ENCODE data around the gene LCN10.
A peak's percentile ranks its signal among the peaks of the same experiment; 100 is the strongest.
"Not testable (repeated sequence)": the region's sequence is repeated elsewhere in the genome, so short reads cannot be mapped to it uniquely, and the experiment has no call there.

The LCN10 gene

GRCh38 chr9:136742591-136743391 lies at the start of gene LCN10:
Gene LCN10, minus strand, starts transcription at chr9:136742940. Its CDS starts 37 bp downstream, at chr9:136742903.
- Mint-ChIP-seq H3K4me1 (peaks cover 54% of the 10 kb centered on the region), H3K9me3 (no peaks in the 10 kb centered on the region), H3K27ac (peak within 1 kb of the TSS; percentile 86), H3K36me3 (peaks cover 18% of the 10 kb centered on the region), H3K27me3 (no peaks in the 10 kb centered on the region), H3K4me3 (peak within 1 kb of the TSS; percentile 84)
- no peak for ATAC-seq

DNA sequence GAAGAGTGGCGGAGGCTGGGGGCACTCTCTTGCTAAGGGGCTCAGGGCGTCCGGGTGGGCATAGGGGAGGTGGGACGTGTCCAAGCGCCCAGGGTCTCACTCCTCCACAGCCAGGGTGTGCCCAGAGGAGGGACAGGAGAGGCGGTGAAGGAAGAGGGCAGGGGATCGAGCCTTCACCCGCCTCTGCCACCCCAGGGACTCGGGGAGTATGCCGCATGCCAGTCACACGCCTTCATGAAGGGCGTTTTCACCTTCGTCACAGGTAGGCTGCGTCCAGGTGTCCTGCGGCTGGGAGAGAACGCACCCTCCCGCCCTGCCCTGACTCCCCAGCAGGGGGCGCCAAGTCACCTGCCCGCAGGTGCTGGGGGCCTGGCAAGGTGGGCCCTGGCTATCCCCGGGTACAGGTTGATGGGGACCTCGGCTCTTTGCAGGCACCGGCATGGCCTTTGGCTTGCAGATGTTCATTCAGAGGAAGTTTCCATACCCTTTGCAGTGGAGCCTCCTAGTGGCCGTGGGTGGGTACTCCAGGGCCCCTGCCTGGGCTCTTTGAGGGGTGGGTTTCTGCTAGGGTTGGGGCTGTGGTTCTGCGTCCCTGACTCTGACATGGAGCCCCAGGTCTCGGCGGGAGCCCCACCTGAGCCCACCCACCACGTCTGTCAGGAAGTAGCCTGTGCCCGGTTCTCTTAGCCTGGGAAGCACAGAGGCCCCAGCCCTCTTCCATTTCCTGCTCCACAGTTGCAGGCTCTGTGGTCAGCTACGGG lies 49.0 kb upstream of the LCN10 start:
- peak; percentile 26 for ATAC-seq
- peak overlapping the region; percentile 91 for H3K4me3 Mint-ChIP-seq
- H3K27ac Mint-ChIP-seq, result peak overlapping the region; percentile 92
- peaks cover 36% of the 10 kb centered on the region for H3K4me1 Mint-ChIP-seq
- no peaks in the 10 kb centered on the region for H3K9me3 Mint-ChIP-seq
- peaks cover 15% of the 10 kb centered on the region for H3K27me3 Mint-ChIP-seq
- H3K36me3 Mint-ChIP-seq, result no peaks in the 10 kb centered on the region

- peaks cover 28% of the 10 kb centered on the region for H3K4me1 Mint-ChIP-seq
- peak within 1 kb of the TSS; percentile 91 for H3K4me3 Mint-ChIP-seq
- H3K27ac Mint-ChIP-seq, result peak within 1 kb of the TSS; percentile 92
- peaks cover 18% of the 10 kb centered on the region for H3K27me3 Mint-ChIP-seq
- ATAC-seq, result peak; percentile 96
- no peaks in the 10 kb centered on the region for H3K9me3 Mint-ChIP-seq
- no peaks in the 10 kb centered on the region for H3K36me3 Mint-ChIP-seq
Observed at GRCh38 chr9:136790640-136791515, 48.1 kb upstream of the LCN10 start, which contains the start of gene TMEM141. Gene TMEM141, plus strand, starts transcription at chr9:136791344. Its CDS starts 27 bp downstream, at chr9:136791371.

DNA sequence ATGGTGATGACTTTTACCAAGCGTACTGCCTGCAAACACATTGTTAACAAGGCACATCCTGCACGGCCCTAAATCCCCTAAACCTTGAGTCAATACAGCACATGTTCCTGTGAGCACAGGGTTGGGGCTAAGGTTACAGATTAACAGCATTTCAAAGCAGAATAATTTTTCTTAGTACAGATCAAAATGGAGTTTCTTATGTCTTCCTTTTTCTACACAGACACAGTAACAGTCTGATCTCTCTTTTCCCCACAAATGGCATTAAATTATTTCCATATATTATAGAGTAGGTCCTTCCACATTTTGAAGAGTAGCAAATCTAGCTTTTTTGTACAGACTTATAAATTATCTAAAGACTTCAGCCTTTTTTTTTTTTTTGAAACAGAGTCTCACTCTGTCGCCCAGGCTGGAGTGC lies 46.8 kb upstream of the LCN10 start:
- H3K9me3 Mint-ChIP-seq, result no peaks in the 10 kb centered on the region
- peaks cover 18% of the 10 kb centered on the region for H3K27me3 Mint-ChIP-seq
- H3K27ac Mint-ChIP-seq, result no peak overlapping the region
- peaks cover 34% of the 10 kb centered on the region for H3K4me1 Mint-ChIP-seq
- no peak for ATAC-seq
- H3K36me3 Mint-ChIP-seq, result no peaks in the 10 kb centered on the region
- H3K4me3 Mint-ChIP-seq, result no peak overlapping the region

- H3K27ac Mint-ChIP-seq, H3K9me3 Mint-ChIP-seq, H3K4me3 Mint-ChIP-seq, H3K36me3 Mint-ChIP-seq, ATAC-seq: not testable (repeated sequence)
- peaks cover 41% of the 10 kb centered on the region for H3K4me1 Mint-ChIP-seq
- peaks cover 18% of the 10 kb centered on the region for H3K27me3 Mint-ChIP-seq
Observed at GRCh38 chr9:136788644-136789522, 46.1 kb upstream of the LCN10 start.

GRCh38 chr9:136787690-136788400 lies 45.1 kb upstream of the LCN10 start:
- no peak overlapping the region for H3K4me3 Mint-ChIP-seq
- H3K4me1 Mint-ChIP-seq, result peaks cover 43% of the 10 kb centered on the region
- no peaks in the 10 kb centered on the region for H3K36me3 Mint-ChIP-seq
- H3K27me3 Mint-ChIP-seq, result peaks cover 18% of the 10 kb centered on the region
- no peak for ATAC-seq
- no peaks in the 10 kb centered on the region for H3K9me3 Mint-ChIP-seq
- H3K27ac Mint-ChIP-seq, result no peak overlapping the region

DNA sequence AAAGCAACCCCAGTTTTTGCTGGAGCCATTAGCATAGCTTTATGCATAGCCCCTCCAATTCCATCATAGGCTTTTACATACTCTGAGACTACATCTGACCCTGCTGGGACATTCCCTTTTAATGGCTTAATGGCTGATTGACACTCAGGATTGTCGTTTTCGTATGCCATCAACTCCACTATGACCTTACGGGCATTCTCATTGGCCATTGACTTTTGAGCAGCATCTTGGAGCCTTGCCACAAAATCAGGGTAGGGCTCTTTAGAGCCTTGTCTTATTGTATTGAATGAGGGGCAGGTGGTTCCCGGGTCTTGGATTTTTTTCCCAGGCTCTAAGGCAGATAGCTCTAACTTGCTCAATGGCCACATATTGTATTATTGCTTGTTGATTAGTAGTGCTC lies 44.2 kb upstream of the LCN10 start:
- H3K9me3 Mint-ChIP-seq, H3K36me3 Mint-ChIP-seq, H3K27ac Mint-ChIP-seq, H3K4me3 Mint-ChIP-seq, ATAC-seq: not testable (repeated sequence)
- Mint-ChIP-seq H3K27me3 (peaks cover 18% of the 10 kb centered on the region), H3K4me1 (peaks cover 36% of the 10 kb centered on the region)

DNA sequence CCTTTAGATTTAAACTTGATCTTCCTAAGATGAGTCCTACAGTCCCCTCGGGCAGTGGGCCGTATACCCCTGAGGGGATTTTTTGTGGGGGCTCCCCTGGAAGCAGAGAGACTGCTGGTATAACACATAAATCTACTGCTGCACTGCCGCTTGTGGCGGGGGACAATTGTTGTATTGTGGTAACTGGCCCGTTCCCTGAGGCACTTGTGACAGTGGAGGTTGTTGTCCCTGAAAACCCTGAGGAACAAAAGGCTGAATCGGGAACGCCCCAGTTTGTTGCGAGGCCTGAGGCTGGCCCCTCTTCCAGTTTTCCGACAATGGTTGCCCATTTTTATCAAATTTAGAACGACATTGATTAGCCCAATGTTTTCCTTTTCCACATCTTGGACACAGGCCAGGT lies 43.7 kb upstream of the LCN10 start:
- ATAC-seq, result no peak

DNA sequence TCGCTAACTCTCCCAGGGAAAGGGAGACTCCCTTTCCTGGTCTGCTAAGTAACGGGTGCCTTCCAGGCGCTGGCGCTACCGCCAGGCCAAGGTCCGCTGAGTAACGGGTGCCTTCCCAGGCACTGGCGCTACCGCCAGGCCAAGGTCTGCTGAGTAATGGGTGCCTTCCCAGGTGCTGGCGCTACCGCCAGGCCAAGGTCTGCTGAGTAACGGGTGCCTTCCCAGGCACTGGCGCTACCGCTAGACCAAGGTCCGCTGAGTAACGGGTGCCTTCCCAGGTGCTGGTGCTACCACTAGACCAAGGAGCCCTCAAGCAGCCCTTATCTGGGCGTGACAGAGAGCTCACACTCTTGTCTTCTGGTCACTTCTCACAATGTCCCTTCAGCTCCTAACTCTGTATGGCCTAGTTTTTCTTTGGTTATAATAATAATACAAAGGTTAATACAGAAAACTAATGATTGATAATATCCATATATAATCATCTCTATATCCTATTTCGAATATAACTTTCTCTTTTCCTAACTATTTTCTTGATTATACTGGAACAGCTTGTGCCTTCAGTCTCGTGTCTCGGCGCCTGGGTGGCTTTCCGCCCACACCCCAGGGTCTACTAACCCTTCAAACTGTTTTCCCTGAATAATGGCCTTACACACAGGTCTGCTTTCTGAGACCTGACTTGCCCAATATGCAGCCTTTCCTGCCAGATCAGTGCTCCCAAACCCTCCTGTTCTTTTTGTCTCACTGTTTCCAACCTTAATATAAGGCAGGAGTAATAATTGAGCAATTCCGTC lies 43.0 kb upstream of the LCN10 start:
- Mint-ChIP-seq H3K4me1 (peaks cover 27% of the 10 kb centered on the region), H3K27me3 (peaks cover 18% of the 10 kb centered on the region)
- not testable (repeated sequence) for H3K27ac Mint-ChIP-seq, H3K9me3 Mint-ChIP-seq, ATAC-seq, H3K36me3 Mint-ChIP-seq, H3K4me3 Mint-ChIP-seq

More for the DNA sequence above, 43.7 kb upstream of the LCN10 start:
- Mint-ChIP-seq H3K4me1 (peaks cover 31% of the 10 kb centered on the region), H3K27ac (no peak overlapping the region), H3K36me3 (no peaks in the 10 kb centered on the region), H3K4me3 (no peak overlapping the region), H3K9me3 (no peaks in the 10 kb centered on the region), H3K27me3 (peaks cover 18% of the 10 kb centered on the region)

DNA sequence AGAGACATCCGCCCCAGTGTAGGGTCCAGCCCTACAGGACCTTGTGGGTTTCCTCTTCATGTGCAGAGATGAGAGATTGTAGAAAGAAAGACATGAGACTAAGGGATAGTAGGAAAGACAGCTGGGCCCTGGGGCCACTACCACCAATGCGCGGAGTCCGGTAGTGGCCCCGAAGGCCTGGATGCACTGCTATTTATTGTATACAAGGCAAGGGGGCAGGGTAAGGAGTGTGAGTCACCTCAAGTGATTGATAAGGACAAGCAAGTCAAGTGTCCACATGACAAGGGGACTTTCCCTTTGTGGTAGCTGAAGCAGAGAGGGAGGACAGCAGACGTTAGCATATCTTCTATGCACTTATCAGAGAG lies 42.2 kb upstream of the LCN10 start:
- H3K4me3 Mint-ChIP-seq, result no peak overlapping the region
- no peaks in the 10 kb centered on the region for H3K9me3 Mint-ChIP-seq
- ATAC-seq, result no peak
- H3K27me3 Mint-ChIP-seq, result peaks cover 18% of the 10 kb centered on the region
- H3K4me1 Mint-ChIP-seq, result peaks cover 27% of the 10 kb centered on the region
- no peak overlapping the region for H3K27ac Mint-ChIP-seq
- no peaks in the 10 kb centered on the region for H3K36me3 Mint-ChIP-seq

GRCh38 chr9:136784249-136784996 lies 41.7 kb upstream of the LCN10 start:
- H3K9me3 Mint-ChIP-seq, result no peaks in the 10 kb centered on the region
- no peak overlapping the region for H3K4me3 Mint-ChIP-seq
- H3K36me3 Mint-ChIP-seq, result no peaks in the 10 kb centered on the region
- no peak overlapping the region for H3K27ac Mint-ChIP-seq
- H3K4me1 Mint-ChIP-seq, result peaks cover 27% of the 10 kb centered on the region
- no peak for ATAC-seq
- H3K27me3 Mint-ChIP-seq, result peaks cover 20% of the 10 kb centered on the region

DNA sequence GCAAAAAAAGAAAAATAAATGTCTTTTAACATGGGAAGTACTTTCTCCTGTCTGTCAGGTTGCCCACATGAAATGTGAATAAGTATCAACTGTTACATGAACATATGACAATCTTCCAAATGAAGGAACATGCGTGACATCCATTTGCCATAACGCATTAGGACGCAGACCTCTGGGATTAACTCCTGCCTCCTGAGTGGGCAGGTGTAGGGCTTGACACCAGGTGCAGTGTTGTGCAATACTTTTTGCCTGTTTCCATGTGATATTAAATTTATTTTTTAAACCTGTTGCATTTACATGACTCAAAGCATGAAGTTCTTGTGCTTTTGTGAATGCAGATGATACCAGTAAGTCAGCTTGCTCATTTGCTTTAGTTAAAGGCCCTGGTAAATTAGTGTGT lies 39.7 kb upstream of the LCN10 start:
- no peak for ATAC-seq
- H3K4me1 Mint-ChIP-seq, result peaks cover 18% of the 10 kb centered on the region
- peaks cover 37% of the 10 kb centered on the region for H3K27me3 Mint-ChIP-seq
- no peaks in the 10 kb centered on the region for H3K9me3 Mint-ChIP-seq
- no peak overlapping the region for H3K27ac Mint-ChIP-seq
- no peak overlapping the region for H3K4me3 Mint-ChIP-seq
- H3K36me3 Mint-ChIP-seq, result no peaks in the 10 kb centered on the region

DNA sequence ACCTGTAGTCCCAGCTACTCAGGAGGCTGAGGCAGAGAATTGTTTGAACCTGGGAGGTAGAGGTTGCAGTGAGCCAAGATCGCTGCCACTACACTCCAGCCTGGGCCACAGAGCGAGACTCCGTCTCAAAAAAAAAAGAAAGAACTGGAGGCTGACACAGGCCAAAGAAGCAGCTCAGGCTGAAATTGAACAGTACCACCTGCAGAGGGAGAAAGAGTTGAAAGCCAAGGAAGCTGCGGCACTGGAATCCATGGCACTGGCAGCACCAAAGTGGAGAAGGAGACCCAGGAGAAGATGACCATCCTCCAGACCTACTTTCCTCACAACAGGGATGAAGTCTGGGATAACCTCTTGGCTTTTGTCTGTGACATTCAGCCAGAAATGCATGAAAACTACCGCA lies 37.1 kb upstream of the LCN10 start:
- no peak overlapping the region for H3K27ac Mint-ChIP-seq
- H3K27me3 Mint-ChIP-seq, result peaks cover 30% of the 10 kb centered on the region
- ATAC-seq, result no peak
- peaks cover 16% of the 10 kb centered on the region for H3K4me1 Mint-ChIP-seq
- H3K36me3 Mint-ChIP-seq, result no peaks in the 10 kb centered on the region
- H3K4me3 Mint-ChIP-seq, result no peak overlapping the region
- no peaks in the 10 kb centered on the region for H3K9me3 Mint-ChIP-seq

Data from stimulated activated memory B cell treated with anti-CD40 and anti-IgM and Interleukin-4, amounts not matched to agents 10 μg/mL and 1 μg/mL and 100 μg/mL, for 72 hours (primary cell).